GM23338 (cell line): Measurements from ENCODE around the gene PTPRN2. TPM values are rescaled to one million over a fixed set of nuclear protein-coding genes. Genes with fewer than 3 reads are reported as not detected.
"Not testable (repeated sequence)": the region's sequence is repeated elsewhere in the genome, so short reads cannot be mapped to it uniquely, and the experiment has no call there.

ENCODE experiments used
- ATAC-seq: fragments of 200-7000 bp; cut with Tn5 transposase; 3 replicates; pipeline ENCODE4 v1.9.1; 2020
- DNase-seq: peaks from one replicate; pipeline ENCODE4 v3.0.0-alpha.2; 2015; ENCODE audit warnings: low spot score
- H2AFZ ChIP-seq: fragments of 200-600 bp; sonication (generic); 2 replicates; pipeline ENCODE4 v1.8.0; 2016; ENCODE audit warnings: antibody characterized with exemption, mild to moderate bottlenecking, moderate library complexity
- H3F3A ChIP-seq: fragments of 200-600 bp; sonication (generic); replicated peaks from 2 replicates; pipeline ENCODE4 v1.8.0; 2017; ENCODE audit warnings: antibody characterized with exemption, mixed run types, low read depth
- H3K27ac ChIP-seq: fragments of 200-600 bp; sonication (generic); 2 replicates; pipeline ENCODE4 v1.6.1; 2016; ENCODE audit warnings: low read depth
- H3K27me3 ChIP-seq: fragments of 200-600 bp; sonication (generic); 2 replicates; pipeline ENCODE4 v1.8.0; 2016; ENCODE audit warnings: mild to moderate bottlenecking, mixed run types, moderate library complexity; ENCODE audit not compliant: insufficient read depth
- H3K36me3 ChIP-seq: fragments of 200-600 bp; sonication (generic); 2 replicates; pipeline ENCODE4 v1.8.0; 2016; ENCODE audit warnings: mild to moderate bottlenecking; ENCODE audit not compliant: insufficient read depth
- H3K4me1 ChIP-seq: fragments of 200-600 bp; sonication (generic); 2 replicates; pipeline ENCODE4 v1.8.0; 2016; ENCODE audit warnings: mild to moderate bottlenecking, moderate library complexity; ENCODE audit not compliant: insufficient read depth
- H3K4me2 ChIP-seq: fragments of 200-600 bp; sonication (generic); 2 replicates; pipeline ENCODE4 v1.7.1; 2017; ENCODE audit warnings: mixed run types
- H3K4me3 ChIP-seq: fragments of 200-600 bp; sonication (generic); 2 replicates; pipeline ENCODE4 v1.6.1; 2016; ENCODE audit warnings: mixed run types
- H3K79me2 ChIP-seq: fragments of 200-600 bp; sonication (generic); replicated peaks from 2 replicates; pipeline ENCODE4 v1.8.0; 2017; ENCODE audit warnings: mild to moderate bottlenecking; ENCODE audit not compliant: insufficient read depth
- H3K9me2 ChIP-seq: fragments of 200-600 bp; sonication (generic); 2 replicates; pipeline ENCODE4 v1.8.0; 2017; ENCODE audit not compliant: insufficient read depth
- H4K20me1 ChIP-seq: fragments of 200-600 bp; sonication (generic); replicated peaks from 2 replicates; pipeline ENCODE4 v1.8.0; 2017; ENCODE audit warnings: mild to moderate bottlenecking; ENCODE audit not compliant: insufficient read depth
- H3K27ac Mint-ChIP-seq: 2 replicates; pipeline ENCODE4 v1.8.0; 2020; ENCODE audit warnings: inconsistent platforms, mild to moderate bottlenecking, moderate library complexity, mixed read lengths
- H3K27me3 Mint-ChIP-seq: 3 replicates; pipeline ENCODE4 v1.8.0; 2022; ENCODE audit warnings: low read depth, mild to moderate bottlenecking, moderate library complexity, mixed read lengths, inconsistent platforms; ENCODE audit not compliant: insufficient read depth, poor library complexity
- H3K36me3 Mint-ChIP-seq: 3 replicates; pipeline ENCODE4 v1.8.0; 2021; ENCODE audit warnings: low read depth, mild to moderate bottlenecking, inconsistent platforms, moderate library complexity, mixed read lengths
- H3K4me1 Mint-ChIP-seq: 3 replicates; pipeline ENCODE4 v1.8.0; 2020; ENCODE audit warnings: mild to moderate bottlenecking, inconsistent platforms, mixed read lengths
- H3K4me3 Mint-ChIP-seq: 3 replicates; pipeline ENCODE4 v1.8.0; 2021; ENCODE audit warnings: moderate library complexity, mild to moderate bottlenecking, inconsistent platforms, mixed read lengths
- H3K9me3 Mint-ChIP-seq: 3 replicates; pipeline ENCODE4 v1.8.0; 2020; ENCODE audit warnings: moderate library complexity, mild to moderate bottlenecking, inconsistent platforms, mixed read lengths
- ETS1 ChIP-seq: IDR thresholded peaks from 2 replicates; pipeline ENCODE4 v1.6.1; 2016; ENCODE audit warnings: antibody characterized with exemption
- NANOG ChIP-seq: IDR thresholded peaks from 2 replicates; pipeline ENCODE4 v1.6.1; 2016; ENCODE audit warnings: antibody characterized with exemption, borderline replicate concordance
- POLR2AphosphoS5 ChIP-seq: IDR thresholded peaks from 2 replicates; pipeline ENCODE4 v1.6.1; 2016; ENCODE audit warnings: antibody characterized with exemption, low read depth
- STAT1 ChIP-seq: IDR thresholded peaks from one replicate; pipeline ENCODE4 v1.6.1; 2016; ENCODE audit warnings: antibody characterized with exemption; ENCODE audit not compliant: unreplicated experiment
- ZNF114 ChIP-seq: fragments of 250-450 bp; sonication (Bioruptor Pico); IDR thresholded peaks from 2 replicates; pipeline ENCODE4 v1.5.0; 2020; ENCODE audit warnings: mild to moderate bottlenecking, moderate library complexity
- ZNF462 ChIP-seq: fragments of 250-450 bp; sonication (Bioruptor Pico); IDR thresholded peaks from 2 replicates; pipeline ENCODE4 v1.5.0; 2020; ENCODE audit warnings: mild to moderate bottlenecking, moderate library complexity
- polyA plus RNA-seq: library from polyadenylated mRNA; unstranded; fragments of >200 nt; fragmentation: Nextera tagmentation; extraction: Ambion mirVana; gene quantifications from 2 replicates; pipeline ENCODE4 v1.2.1, GENCODE V29; 2016
- total RNA-seq: library from RNA; depleted of rRNA; stranded (reverse); fragments of >200 nt; shearing (Covaris generic); gene quantifications from 2 replicates; pipeline ENCODE4 v1.2.3, GENCODE V29; 2014

Gene PTPRN2
- total and polyA plus RNA-seq, 2 experiments from 2014 or later: 0.87 to 4.0 TPM

GRCh38 chr7:157735826-157736225 is 851.8 kb downstream of the PTPRN2 start (continued):
- TF ChIP-seq ZNF462 (CRISPR knock-in tag): no peak
- TF ChIP-seq ZNF114 (CRISPR knock-in tag): no peak

GRCh38 chr7:157734676-157735640 is 852.7 kb downstream of the PTPRN2 start:
- Mint-ChIP-seq H3K9me3 (peaks cover 83% of the 10 kb centered on the region), H3K27me3 (peaks cover 5% of the 10 kb centered on the region), H3K36me3 (peaks cover 38% of the 10 kb centered on the region), H3K4me1 (no peaks in the 10 kb centered on the region), H3K4me3 (no peak overlapping the region), H3K27ac (no peak overlapping the region)
- DNase-seq (no peak), ATAC-seq (no peak)
- H2AFZ ChIP-seq: no peak overlapping the region
- H3K36me3 ChIP-seq: no peaks in the 10 kb centered on the region
- no peak overlapping the region for H3K27ac ChIP-seq
- H4K20me1 ChIP-seq: no peaks in the 10 kb centered on the region
- H3K9me2 ChIP-seq: no peaks in the 10 kb centered on the region
- H3K4me1 ChIP-seq: no peaks in the 10 kb centered on the region
- H3K79me2 ChIP-seq: no peaks in the 10 kb centered on the region
- no peaks in the 10 kb centered on the region for H3F3A ChIP-seq
- no peak overlapping the region for H3K4me2 ChIP-seq
- no peaks in the 10 kb centered on the region for H3K27me3 ChIP-seq
- no peak overlapping the region for H3K4me3 ChIP-seq
- TF ChIP-seq NANOG (no peak), ETS1 (no peak), STAT1 (no peak), POLR2AphosphoS5 (no peak)

GRCh38 chr7:157733760-157734395 is 853.7 kb downstream of the PTPRN2 start:
- H3F3A ChIP-seq, H3K27me3 ChIP-seq, H2AFZ ChIP-seq, H3K4me1 ChIP-seq, H4K20me1 ChIP-seq, H3K27me3 Mint-ChIP-seq, H3K27ac Mint-ChIP-seq, H3K4me1 Mint-ChIP-seq, H3K4me2 ChIP-seq, H3K9me2 ChIP-seq, H3K4me3 ChIP-seq, DNase-seq, H3K36me3 ChIP-seq, ATAC-seq, H3K4me3 Mint-ChIP-seq, H3K27ac ChIP-seq, H3K79me2 ChIP-seq: not testable (repeated sequence)
- peaks cover 36% of the 10 kb centered on the region for H3K36me3 Mint-ChIP-seq
- peaks cover 82% of the 10 kb centered on the region for H3K9me3 Mint-ChIP-seq
